Lower leg skin (tissue), 3 donors: ENCODE results near the gene RUNX1.

ENCODE experiments used
- POLR2A ChIP-seq, 2 donors: fragments of 450-650 bp; IDR thresholded peaks; one replicate each; pipeline ENCODE4 v1.6.1; 2016 to 2017; ENCODE audit warnings: antibody characterized with exemption in 2 of 2, mild to moderate bottlenecking in 1 of 2, moderate library complexity in 1 of 2
- TF ChIP-seq, protein P1 (sequence below), 3 donors: fragments of 450-650 bp; IDR thresholded peaks; one replicate each; pipeline ENCODE4 v1.5.1; 2016; ENCODE audit warnings: antibody characterized with exemption in 3 of 3, mild to moderate bottlenecking in 3 of 3, moderate library complexity in 2 of 3

DNA sequence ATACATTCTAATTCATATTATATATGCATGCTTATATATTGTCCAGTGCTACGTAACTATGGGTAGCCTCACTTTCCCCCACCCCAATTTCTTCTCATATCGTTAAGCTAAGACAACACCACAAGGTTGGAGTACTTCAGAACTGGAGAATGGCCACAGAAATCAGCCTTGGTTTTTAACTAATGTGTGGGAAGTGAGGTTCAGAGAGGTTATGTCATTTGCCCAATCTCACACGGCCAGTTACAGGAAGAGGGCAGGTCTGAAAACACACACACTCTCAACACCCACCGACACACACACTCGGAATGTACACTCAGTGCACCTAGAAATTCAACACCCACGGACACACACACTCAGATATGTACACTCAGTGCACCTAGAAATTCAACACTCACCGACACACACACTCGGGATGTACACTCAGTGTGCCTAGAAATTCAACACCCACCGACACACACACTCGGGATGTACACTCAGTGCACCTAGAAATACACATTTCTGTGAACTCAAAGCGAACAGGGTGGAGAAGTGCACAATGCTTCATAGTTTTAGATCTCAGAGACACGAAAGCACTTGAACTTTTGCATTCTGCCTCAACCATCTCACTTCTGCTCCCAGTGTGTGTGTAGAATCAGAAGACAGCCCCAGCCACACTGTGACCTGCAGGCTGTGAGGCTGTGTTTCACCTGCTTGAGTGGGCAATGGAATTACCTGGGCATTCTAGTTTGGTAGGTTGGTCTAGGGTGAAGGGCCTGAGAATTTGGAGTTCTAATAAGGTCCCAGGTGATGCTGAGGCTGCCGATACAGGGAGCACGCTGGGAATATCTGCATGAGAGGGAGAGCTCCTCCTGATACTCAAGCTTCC, 209.9 kb downstream of the RUNX1 start:
- TF ChIP-seq, protein P1, sequence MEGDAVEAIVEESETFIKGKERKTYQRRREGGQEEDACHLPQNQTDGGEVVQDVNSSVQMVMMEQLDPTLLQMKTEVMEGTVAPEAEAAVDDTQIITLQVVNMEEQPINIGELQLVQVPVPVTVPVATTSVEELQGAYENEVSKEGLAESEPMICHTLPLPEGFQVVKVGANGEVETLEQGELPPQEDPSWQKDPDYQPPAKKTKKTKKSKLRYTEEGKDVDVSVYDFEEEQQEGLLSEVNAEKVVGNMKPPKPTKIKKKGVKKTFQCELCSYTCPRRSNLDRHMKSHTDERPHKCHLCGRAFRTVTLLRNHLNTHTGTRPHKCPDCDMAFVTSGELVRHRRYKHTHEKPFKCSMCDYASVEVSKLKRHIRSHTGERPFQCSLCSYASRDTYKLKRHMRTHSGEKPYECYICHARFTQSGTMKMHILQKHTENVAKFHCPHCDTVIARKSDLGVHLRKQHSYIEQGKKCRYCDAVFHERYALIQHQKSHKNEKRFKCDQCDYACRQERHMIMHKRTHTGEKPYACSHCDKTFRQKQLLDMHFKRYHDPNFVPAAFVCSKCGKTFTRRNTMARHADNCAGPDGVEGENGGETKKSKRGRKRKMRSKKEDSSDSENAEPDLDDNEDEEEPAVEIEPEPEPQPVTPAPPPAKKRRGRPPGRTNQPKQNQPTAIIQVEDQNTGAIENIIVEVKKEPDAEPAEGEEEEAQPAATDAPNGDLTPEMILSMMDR (IDR thresholded peaks at IDR 0.05), result no peak
- TF ChIP-seq POLR2A (IDR thresholded peaks at IDR 0.05), result no peak
